Gastrocnemius medialis (tissue), 4 donors: ENCODE measurements around the gene BTF3L4. TPM values are rescaled to one million over a fixed set of nuclear protein-coding genes. Genes with fewer than 3 reads are reported as not detected.
"Not testable (repeated sequence)": the region's sequence is repeated elsewhere in the genome, so short reads cannot be mapped to it uniquely, and the experiment has no call there.

Experiments
- ATAC-seq, 2 donors: fragments of 150-250 bp; one replicate each; pipeline ENCODE4 v1.9.1; 2016
- DNase-seq, 2 donors: peaks; one replicate each; pipeline ENCODE4 v3.0.0-alpha.2; 2019
- H3K27ac ChIP-seq, 4 donors: fragments of 200-600 bp; sonication (generic); 1 replicate in 1 of 4; 2 replicates in 3 of 4; pipeline ENCODE4 v1.5.1; 2016 to 2018; ENCODE audit warnings: mild to moderate bottlenecking in 2 of 4, moderate library complexity in 1 of 4
- H3K27me3 ChIP-seq, 3 donors: fragments of 200-600 bp; sonication (generic) in 2 of 3; 1 replicate in 1 of 3; 2 replicates in 2 of 3; pipeline versions ENCODE4 v1.5.1 to v1.6.0; 2016 to 2019; ENCODE audit warnings: mild to moderate bottlenecking in 1 of 3, moderate library complexity in 1 of 3
- H3K36me3 ChIP-seq, 2 donors: fragments of 200-600 bp; sonication (generic) in 1 of 2; one replicate each; pipeline ENCODE4 v1.5.1; 2017 to 2018
- H3K4me1 ChIP-seq, 2 donors: fragments of 200-600 bp; sonication (generic) in 1 of 2; one replicate each; pipeline ENCODE4 v1.5.1; 2016 to 2017; ENCODE audit warnings: mild to moderate bottlenecking in 2 of 2
- H3K4me3 ChIP-seq, 4 donors: fragments of 200-600 bp; sonication (generic) in 3 of 4; 1 replicate in 1 of 4; 2 replicates in 3 of 4; pipeline ENCODE4 v1.5.1; 2016 to 2019; ENCODE audit warnings: mild to moderate bottlenecking in 2 of 4
- H3K9me3 ChIP-seq, 3 donors: fragments of 200-600 bp; sonication (generic) in 2 of 3; 1 replicate in 1 of 3; 2 replicates in 2 of 3; pipeline ENCODE4 v1.5.1; 2016 to 2019
- CTCF ChIP-seq, 5 experiments: fragments of 450-650 bp in 3 of 5; fragments of 200-600 bp in 2 of 5; sonication (generic) in 2 of 5; IDR thresholded peaks in 4 of 5; conservative IDR thresholded peaks in 1 of 5; 1 replicate in 4 of 5; 2 replicates in 1 of 5; pipeline ENCODE4 v1.5.1; 2016 to 2019; ENCODE audit warnings: antibody characterized with exemption in 5 of 5, mild to moderate bottlenecking in 3 of 5, moderate library complexity in 3 of 5
- POLR2A ChIP-seq, 2 donors: fragments of 450-650 bp; IDR thresholded peaks; one replicate each; pipeline ENCODE4 v1.6.1; 2017; ENCODE audit warnings: antibody characterized with exemption in 2 of 2, mild to moderate bottlenecking in 2 of 2, moderate library complexity in 2 of 2
- in situ Hi-C, 4 donors: fragments of 200-750 bp; cut with MboI; loops; one replicate each; pipeline versions ENCODE4 v1.15.0 to v1.8.0; 2017; ENCODE audit warnings: low sequenced_read_pairs in 4 of 4
- intact Hi-C: fragments of 100-400 bp; cut with DNase I; formaldehyde crosslinking; loops from one replicate; pipeline ENCODE4 v1.15.1; 2023; ENCODE audit warnings: low total_unique reads
- total RNA-seq, 4 donors: library from RNA; depleted of rRNA; stranded (reverse); fragments of >200 nt; gene quantifications; one replicate each; pipeline versions ENCODE4 v1.1.0 to v1.2.3, GENCODE V29; 2016

The BTF3L4 gene
- total RNA-seq, 4 donors from 2014 or later = 68.4 to 92.9 (median 72.4) TPM

- ATAC-seq (no peak), DNase-seq (no peak)
- H3K4me3 ChIP-seq = no peak overlapping the region
- H3K27ac ChIP-seq = no peak overlapping the region
- no peaks in the 10 kb centered on the region for H3K9me3 ChIP-seq
- in situ Hi-C loops (no loop called here), intact Hi-C loops (no loop called here)
- no peaks in the 10 kb centered on the region for H3K27me3 ChIP-seq
- peaks cover 0 to 52% of the 10 kb centered on the region in 2 donors for H3K36me3 ChIP-seq
- H3K4me1 ChIP-seq = peaks cover 28 to 32% of the 10 kb centered on the region in 2 donors
- no peak for TF ChIP-seq CTCF (IDR thresholded peaks at IDR 0.05 in 4 of 5, conservative IDR thresholded peaks at IDR 0.05 in 1 of 5)
- no peak for TF ChIP-seq POLR2A (IDR thresholded peaks at IDR 0.05)
Measured at GRCh38 chr1:52060822-52061221, 4.7 kb downstream of the BTF3L4 start.

DNA sequence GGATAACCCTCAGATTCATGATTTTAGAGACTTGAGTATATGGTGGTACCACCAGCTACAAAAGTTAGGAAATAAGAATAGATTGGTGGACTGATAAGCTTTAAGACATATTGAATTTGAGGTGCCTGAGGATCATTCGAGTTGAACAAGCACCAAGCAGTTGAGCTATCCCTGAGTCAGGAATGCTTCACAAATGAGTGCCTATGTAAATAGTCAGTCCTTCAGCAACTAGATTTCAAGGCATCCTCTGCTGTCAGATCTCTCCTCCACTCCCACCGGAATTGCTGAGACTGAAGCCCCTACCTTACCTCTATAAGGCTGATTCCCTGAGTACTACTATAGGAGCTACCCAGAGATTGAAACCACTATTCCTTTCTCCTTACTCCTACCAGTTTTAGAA lies 7.1 kb downstream of the BTF3L4 start:
- intact Hi-C loops (no loop called here), in situ Hi-C loops (no loop called here)
- H3K4me1 ChIP-seq = peaks cover 14 to 17% of the 10 kb centered on the region in 2 donors
- DNase-seq (no peak), ATAC-seq (no peak)
- H3K36me3 ChIP-seq = peaks cover 0 to 74% of the 10 kb centered on the region in 2 donors
- no peak for TF ChIP-seq POLR2A (IDR thresholded peaks at IDR 0.05)
- no peak for TF ChIP-seq CTCF (IDR thresholded peaks at IDR 0.05 in 4 of 5, conservative IDR thresholded peaks at IDR 0.05 in 1 of 5)
- H3K27ac ChIP-seq = no peak overlapping the region
- H3K9me3 ChIP-seq = no peaks in the 10 kb centered on the region
- no peak overlapping the region for H3K4me3 ChIP-seq
- no peaks in the 10 kb centered on the region for H3K27me3 ChIP-seq

GRCh38 chr1:52070704-52071103 lies 14.6 kb downstream of the BTF3L4 start:
- Histone ChIP-seq H3K4me1 (no peaks in the 10 kb centered on the region), H3K36me3 (peaks cover 0 to 23% of the 10 kb centered on the region in 2 donors), H3K27ac (no peak overlapping the region), H3K27me3 (no peaks in the 10 kb centered on the region), H3K9me3 (no peaks in the 10 kb centered on the region), H3K4me3 (no peak overlapping the region)
- ATAC-seq = no peak
- in situ Hi-C loops = no loop called here
- no peak for DNase-seq
- TF ChIP-seq POLR2A (IDR thresholded peaks at IDR 0.05) (no peak), CTCF (IDR thresholded peaks at IDR 0.05 in 4 of 5, conservative IDR thresholded peaks at IDR 0.05 in 1 of 5) (no peak)
- intact Hi-C loops = no loop called here

GRCh38 chr1:52072291-52072690 lies 16.2 kb downstream of the BTF3L4 start:
- intact Hi-C loops = no loop called here
- Histone ChIP-seq H3K27ac (no peak overlapping the region), H3K4me3 (no peak overlapping the region), H3K4me1 (peaks cover 6 to 9% of the 10 kb centered on the region in 2 donors), H3K36me3 (peaks cover 0 to 8% of the 10 kb centered on the region in 2 donors), H3K27me3 (no peaks in the 10 kb centered on the region), H3K9me3 (no peaks in the 10 kb centered on the region)
- in situ Hi-C loops = no loop called here
- no peak for TF ChIP-seq POLR2A (IDR thresholded peaks at IDR 0.05)
- no peak for TF ChIP-seq CTCF (IDR thresholded peaks at IDR 0.05 in 4 of 5, conservative IDR thresholded peaks at IDR 0.05 in 1 of 5)
- no peak for DNase-seq
- ATAC-seq = no peak

DNA sequence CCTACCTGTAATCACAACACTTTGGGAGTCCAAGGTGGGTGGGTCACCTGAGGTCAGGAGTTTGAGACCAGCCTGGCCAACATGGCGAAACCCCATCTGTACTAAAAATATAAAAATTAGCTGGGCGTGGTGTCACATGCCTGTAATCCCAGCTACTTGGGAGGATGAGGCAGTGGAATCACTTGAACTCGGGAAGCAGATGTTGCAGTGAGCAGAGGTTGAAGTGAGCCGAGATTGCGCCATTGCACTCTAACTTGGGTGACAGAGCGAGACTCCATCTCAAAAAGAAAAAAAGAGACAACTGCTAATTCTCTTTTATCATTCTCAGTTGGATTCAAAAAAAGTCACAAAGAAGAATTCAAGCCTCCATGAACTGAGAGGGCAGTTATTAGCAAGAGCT lies 21.2 kb downstream of the BTF3L4 start:
- intact Hi-C loops, H3K4me3 ChIP-seq, in situ Hi-C loops, H3K27ac ChIP-seq, H3K36me3 ChIP-seq, H3K27me3 ChIP-seq, H3K9me3 ChIP-seq: not testable (repeated sequence)
- peaks cover 11 to 12% of the 10 kb centered on the region in 2 donors for H3K4me1 ChIP-seq
- ATAC-seq (peak in 1 of 2 donors; percentile 55), DNase-seq (peak in 1 of 2 donors; percentile 16)
